Amniotic epithelial cell (primary cell): ENCODE measurements around the gene GLP1R.

Experiments
- DNase-seq: peaks from one replicate; pipeline ENCODE4 v3.0.0-alpha.2; 2010; ENCODE audit warnings: low read depth

Gene GLP1R

DNA sequence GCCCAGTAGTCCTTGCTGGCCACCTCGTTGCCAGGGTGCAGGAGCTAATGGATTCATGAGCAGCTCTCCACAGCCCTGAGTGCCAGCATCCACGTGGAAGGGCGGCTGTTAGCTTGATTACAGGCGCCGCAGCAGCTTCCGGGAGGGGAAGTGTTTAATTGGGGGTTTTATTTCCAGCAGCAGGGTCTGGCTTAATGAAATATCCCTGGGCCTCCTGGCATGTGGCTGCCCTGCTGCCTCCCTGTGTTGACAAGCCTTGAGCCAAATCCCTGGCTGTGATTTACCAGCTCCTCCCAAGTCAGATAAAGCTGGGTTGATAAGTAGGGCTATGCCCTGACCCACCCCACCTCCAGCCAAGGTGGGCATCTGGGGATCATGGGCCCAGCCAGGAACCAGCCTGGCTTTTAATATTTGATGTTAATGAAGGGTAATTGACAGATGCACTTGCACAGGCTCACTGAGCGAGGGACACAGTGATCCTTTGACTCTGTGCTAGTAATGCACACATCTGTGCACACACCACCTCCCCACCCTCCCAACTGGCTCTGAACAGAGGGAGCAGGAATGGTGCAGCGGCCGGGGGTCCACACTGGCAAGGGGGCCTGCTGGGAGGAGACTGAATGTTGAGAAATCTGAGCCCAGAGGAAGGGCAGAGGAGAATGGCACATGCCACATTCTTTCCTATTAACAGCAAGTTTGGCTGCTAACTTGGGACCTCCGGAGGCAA, 13.6 kb downstream of the GLP1R start:
- DNase-seq = no peak

DNA sequence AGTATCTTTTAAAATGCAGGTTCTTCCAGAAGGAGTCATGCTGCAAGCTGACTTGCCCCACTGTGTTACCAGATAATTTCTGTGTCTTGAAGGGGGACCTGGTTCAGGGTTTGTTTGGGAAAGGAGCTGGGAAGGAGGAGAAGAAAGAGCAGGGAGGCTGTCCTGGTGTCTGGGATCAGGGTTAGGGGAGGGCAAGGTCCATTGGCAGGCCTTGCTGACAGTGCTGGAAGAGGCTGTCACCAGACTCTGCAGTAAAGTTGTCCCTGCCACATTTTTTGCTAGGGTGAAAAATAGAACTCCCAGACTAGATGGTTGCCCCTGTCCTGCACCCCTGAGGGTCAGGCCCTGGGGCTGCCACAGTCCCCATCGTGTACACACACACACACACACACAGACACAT, 14.9 kb downstream of the GLP1R start:
- DNase-seq = no peak

DNA sequence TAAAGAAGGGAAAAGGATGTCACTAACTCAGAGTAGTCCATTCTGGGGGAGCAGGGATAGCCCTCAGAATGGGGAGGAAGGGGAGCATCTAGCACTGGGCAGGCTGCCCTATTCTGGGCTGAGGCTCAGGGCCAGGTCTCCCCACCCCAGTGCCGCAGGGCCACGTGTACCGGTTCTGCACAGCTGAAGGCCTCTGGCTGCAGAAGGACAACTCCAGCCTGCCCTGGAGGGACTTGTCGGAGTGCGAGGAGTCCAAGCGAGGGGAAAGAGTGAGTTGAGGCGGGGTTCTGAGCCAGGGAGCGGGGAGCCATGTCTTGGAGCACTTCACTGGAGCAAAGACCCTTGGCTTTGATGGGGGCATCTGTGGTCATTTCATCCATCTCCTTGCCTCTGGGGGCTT, 17.0 kb downstream of the GLP1R start:
- DNase-seq = no peak

DNA sequence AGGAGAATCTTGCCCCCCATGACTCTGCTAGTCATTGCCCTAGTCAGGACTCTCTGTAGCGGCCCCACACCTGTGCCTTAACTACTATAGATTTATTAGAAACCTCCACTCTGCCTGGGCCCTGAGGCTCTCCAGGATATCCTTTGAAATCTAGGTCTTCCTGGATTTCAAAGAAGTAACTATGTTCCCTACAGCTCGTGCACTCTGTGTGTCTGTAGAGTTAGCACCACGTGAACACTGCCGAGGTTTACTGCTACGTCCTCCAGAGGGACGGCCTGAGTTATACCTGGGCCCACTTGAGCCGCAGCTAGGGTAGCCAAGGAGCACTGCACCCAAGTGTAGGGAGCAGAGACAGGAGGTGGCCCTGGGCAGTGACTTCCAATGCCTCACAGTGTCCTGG, 19.8 kb downstream of the GLP1R start:
- DNase-seq = no peak

DNA sequence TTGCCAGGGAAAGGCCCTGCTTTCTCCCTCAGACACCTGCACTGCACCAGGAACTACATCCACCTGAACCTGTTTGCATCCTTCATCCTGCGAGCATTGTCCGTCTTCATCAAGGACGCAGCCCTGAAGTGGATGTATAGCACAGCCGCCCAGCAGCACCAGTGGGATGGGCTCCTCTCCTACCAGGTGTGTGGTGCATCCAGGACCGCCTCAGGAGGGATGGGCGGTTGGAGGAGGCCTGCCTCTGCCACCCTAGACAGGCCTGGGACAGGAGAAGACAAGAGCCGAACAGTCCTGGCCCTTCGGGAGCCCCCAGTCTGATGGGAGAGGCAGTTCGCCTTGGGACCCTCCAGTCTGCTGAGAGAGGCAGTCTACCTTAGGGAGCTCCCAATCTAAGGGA, 24.2 kb downstream of the GLP1R start:
- no peak for DNase-seq

DNA sequence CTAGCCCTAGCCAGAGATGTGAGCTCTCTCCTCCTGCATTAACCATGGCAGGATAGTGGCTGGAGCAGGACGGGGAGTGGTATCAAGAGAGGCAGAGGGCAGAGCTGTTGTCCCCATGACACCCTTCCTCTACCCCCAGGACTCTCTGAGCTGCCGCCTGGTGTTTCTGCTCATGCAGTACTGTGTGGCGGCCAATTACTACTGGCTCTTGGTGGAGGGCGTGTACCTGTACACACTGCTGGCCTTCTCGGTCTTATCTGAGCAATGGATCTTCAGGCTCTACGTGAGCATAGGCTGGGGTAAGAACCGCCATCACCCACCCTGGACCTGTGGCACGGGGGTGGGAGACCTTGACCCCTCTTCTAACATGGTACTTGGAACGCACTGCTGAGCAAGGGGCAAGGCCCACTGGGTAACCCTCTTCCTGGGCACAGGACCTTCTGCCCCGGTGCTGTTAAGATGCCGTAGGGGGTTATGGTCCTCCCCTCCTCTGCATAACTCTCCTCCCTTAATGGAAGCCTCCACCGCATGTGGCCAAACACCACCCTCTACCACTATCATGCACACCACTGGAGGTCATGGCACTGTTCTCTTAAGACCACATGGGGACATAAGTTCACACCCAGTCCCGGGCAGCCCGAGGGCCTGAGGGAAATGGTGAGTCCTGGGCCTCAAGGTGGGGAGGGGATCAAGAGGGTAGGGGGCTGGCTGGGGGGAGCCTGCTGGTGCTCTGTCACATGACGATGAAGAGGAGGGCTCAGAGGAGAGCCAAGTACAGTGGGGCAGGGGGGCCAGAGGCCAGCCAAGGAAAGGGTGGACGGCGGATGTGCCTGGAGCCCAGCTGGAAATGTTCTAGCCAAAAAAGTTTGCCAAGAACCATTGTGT, 25.1 kb downstream of the GLP1R start:
- DNase-seq = no peak

DNA sequence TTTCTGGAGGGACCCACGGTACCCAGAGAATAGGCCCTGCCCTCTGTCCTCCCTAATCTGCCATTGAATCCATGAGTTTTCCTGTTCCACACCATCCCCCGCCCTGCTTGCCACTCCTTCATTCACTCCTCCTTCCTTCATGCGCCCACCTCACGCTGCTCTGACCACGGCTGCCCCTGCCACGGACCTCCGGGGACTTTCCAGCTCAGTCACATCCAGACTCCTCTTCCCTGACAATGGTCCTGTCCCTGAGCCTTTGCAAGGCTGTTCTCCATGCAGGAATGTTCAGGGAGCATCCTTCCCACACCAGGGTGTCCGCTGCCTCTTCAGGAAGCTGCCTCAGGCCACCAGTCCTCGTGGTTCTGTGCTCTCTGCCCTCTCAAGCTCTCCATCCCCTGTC, 25.9 kb downstream of the GLP1R start:
- no peak for DNase-seq

DNA sequence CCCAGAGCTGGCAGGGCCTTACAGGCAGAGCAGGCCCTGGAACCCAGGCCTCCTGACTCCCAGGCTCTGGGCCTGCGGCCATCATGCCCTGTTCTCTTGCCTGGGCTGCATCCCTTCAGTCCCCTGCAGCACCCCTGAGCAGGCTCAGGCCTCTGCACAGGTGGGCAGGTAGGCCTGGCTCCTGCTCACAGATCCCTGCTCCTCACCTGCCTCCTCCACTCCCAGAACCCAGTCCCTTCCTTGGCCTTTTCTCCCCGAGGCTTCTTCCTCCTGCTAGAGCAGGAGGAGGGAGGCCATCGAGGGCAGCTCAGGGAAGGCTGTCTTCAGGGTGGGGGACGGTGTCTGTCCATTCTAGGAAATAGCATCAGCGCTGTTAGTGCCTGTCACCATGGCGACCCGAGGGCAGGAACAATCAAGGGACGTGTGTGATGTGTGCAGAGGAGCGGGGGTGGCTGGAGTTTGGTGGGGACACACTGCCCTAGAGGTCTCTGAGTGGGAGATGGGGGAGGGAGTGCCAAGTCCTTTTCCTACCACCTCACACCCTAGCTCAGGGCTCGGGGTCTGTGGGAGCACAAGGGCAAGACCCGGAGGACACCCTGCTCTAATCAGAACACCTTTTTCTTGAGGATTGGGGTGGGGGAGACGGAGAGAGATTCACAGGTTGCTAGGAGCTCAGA, 26.6 kb downstream of the GLP1R start:
- DNase-seq = no peak

DNA sequence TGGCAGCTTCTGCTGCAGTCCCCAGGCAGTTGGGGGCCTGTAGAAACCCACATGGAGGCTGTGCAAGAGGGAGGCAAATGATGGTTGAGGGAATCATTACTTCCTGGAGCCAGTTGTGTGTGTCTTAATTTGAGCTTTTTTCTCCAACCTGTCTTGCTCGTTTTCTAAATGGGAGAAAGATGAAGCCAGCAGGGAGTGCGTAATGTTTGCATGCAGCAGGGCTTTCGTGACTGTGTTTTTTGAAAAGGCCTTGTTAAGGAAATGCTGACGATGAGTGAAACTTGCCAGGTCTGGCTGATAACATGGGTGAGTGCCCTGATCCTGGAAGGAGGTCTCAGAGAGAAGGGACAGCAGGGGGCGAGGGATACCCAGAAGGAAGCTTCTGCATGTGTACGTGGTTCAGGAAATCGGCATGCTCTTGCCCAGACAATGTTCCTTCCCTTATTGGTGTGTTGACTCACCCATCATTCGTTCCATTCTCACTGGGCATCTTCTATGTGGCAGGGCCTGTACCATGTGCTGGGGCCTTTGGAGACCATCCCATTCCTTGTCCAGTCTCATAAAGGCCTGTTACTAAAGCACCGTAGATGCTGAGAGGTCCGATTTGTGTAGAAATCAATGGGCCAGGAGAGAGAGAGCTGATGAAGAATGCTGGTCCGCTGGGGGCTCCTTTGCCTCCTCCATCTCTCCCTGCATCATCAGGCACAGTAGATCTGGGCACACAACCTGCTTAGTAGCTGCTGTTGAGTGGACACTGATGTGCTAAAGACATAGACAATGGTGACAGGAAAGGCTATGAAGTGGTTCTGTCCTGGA, 27.4 kb downstream of the GLP1R start:
- no peak for DNase-seq

DNA sequence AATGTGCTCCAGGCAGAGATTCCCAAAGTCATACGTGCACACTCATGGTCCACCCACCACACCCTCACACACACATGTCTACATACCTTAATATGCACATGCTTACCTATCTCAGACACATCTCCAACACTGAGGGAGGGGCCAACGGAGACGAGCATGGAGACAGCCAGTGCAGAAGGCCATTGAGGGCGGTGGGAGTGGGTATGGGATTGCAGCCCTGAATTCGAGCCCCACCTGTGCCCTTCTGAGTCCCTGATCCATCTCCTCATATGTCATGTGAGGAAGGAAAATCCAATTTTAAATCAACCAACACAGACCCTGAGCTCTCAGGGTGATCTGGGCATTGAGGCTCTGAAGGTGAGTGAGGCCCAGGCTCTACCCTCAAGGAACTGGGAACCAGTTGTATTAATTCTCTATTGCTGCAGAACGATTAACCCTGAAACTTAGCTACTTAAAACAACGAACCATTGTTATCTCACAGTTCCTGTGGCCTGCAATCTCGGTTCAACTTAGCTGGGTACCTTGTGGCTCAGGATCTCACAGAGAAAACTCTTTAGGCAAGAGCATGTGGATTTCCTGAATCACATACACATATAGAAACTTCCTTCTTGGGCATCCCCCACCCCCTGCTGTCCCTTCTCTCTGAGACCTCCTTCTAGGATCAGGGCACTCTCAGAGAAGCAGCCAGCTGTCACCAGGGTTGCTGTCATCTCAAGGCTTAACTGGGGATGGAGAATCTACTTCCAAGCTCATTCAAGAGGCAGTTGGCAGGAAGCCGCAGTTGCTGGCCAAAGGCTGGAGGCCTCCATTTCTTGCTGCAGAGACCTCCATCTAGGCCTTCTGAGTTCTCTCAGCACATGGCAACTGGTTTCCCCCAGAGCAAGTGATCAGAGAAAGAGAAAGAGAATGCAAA, 28.3 kb downstream of the GLP1R start:
- DNase-seq = no peak

DNA sequence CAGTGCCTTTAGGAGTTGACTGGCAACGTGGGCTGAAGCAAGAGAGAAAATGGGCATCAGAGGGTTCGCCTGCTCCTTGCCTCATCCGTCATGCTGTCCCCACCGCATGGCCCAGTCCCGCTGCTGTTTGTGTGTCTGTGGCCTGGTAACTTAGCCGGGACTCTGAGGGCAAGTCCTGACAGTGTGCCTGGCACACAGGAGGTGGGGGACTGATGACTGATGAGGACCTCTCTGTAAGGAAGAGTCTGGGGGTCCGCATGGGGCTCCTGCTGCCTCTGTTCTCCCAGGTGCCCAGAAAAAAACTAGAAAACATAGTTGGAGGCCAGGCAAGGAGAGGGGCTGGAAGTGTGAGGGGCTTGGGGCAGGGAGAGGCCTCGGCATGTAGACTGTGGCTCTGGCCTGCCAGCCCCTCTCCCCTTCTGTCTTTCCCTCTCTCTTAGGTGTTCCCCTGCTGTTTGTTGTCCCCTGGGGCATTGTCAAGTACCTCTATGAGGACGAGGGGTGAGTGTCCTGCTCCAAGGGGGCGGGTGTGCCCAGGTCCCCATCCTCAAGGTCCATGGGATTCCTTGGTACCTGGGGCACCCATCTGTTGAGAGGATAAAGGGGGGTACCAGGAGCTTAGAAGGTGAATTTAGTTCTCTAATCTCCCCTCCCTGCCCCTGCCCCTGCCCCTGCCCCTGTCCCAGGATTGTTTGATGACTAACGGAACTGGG, 29.5 kb downstream of the GLP1R start:
- DNase-seq = no peak

DNA sequence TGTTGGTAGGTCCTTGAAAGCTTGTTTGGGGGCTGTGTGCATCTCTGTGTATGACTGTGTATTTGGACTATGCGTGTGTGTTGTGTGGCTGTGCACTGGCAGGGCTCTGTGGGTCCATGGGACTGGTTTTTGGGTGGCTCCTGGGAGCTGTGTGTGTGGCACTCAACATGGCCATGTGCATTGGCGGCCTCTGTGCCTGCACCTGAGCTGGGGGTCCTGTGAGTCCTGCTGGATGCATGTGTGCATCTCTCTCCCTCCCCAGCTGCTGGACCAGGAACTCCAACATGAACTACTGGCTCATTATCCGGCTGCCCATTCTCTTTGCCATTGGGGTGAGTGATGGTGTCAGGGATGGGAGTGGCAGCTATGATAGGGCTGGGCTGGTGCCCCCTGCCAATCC, 30.1 kb downstream of the GLP1R start:
- DNase-seq = no peak

DNA sequence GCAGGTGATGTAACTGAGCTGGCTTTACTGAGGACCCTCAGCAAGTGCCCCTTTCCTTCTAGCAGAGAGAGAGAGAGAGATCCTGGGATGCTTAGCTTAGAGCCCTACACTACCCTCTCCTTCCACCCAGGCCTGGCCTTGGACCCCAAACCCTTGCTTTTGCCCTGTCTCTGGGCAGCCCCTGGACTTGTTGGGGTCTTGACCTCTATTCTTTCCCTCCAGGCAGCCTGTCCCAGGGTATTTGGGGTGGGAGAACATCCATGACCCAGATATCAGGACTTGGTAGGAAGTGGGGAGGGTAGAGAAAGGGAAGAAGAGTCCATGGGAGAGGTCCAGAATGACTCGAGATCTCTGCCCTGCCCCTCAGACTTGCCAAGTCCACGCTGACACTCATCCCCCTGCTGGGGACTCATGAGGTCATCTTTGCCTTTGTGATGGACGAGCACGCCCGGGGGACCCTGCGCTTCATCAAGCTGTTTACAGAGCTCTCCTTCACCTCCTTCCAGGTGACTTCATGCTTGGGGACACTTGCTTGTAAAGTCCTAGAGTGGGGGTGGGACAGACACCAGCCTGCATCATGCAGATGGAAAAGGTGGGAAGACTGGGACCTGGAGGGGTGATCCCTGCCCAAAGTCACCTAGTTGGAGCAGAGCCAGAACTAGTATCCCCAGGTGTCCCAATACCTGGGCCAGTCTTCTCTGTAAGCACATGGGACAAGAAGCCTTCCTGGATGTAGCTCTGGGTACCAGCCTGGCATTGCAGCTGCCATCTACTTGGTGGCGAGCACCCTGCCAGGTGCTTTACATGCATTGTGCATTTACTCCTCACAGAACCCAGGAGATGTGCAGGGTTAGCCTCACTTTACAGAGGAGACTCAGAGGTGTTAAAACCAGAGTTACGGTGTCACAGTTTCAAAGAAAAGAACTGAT, 30.9 kb downstream of the GLP1R start:
- no peak for DNase-seq

DNA sequence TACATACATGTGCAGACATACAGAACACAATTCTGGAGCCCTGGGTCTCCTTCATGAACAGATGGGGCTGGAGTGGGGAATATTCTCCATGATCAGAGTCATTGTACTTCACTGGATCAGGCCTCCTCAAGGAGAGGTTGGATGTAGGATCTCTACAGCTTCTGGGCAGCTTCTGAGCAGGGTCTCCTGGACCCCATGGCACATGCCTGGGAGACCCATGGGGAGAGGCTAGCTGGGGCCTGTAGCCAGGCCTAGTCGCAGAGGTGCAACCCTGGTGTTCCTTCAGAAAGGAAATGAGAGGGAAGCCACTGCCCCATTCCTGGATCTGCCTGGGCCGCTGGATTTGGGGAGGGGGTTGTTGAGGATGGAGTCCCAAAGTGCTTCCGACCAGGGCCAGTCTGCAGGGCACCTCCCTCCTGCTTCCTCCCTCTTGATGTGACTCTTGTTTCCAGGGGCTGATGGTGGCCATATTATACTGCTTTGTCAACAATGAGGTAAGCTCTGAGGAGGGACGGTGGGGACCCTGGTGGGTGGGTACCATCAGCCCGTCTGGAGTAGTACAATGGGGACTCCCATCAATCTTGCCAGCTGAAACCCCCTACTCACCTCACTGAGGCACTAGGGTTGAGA, 31.8 kb downstream of the GLP1R start:
- no peak for DNase-seq

DNA sequence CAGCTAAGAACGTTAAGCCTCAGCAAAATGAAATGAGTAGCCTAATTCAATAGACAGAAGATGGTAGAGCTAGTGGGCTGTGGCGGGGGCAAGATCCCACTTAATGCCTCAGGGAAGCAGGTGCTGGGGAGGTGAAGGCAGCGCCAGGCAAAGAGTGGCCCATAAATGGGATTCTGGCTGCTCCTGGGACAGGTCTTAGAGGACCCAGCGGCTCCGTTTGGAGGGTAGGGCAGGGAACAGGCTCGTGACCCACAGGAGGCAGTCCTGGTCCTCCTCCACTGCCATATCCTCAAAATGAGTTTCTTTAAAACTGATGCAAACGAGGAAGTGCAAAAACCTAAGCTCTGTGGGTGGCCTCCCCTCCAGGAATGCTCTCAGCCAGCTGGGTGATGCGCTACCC, 33.7 kb downstream of the GLP1R start:
- no peak for DNase-seq

DNA sequence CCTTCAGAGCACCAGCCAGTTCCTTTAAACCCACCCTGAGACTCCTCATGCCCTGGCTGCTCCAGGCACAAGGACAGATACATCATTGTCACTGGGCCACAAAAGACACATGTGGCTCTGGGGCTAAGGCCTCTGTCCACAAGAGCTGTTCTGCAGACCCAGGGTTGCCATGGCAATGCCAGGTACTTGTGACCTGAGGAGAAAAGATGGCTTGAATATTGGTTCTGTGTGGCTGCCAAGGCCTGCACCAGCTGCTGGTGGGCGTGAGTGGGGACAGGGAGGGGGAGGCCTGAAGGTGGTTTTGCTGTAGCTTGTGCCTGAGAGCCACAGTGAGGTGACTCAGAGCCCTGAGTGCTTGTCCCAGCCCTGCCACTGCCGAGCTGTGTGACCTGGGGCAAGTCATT, 34.7 kb downstream of the GLP1R start:
- DNase-seq = no peak

DNA sequence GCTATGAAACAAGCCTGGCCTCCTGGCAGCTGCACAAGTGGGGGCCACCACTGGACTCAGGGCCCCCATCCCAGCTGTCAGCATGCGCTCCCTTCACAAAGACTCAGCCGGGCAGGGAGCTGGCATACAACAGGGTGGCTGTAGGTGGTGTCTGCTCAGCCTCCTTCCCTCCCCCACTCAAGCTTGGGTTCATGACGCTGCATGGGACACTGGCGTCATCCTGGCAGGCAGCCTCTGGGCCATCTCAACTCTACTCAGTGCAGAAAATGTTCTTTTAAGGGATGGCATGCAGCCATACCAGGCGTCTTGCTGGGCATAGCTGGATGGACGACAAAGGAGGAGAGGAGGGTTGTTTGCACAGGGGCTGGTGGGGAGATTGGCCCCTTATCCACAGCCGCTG, 35.9 kb downstream of the GLP1R start:
- DNase-seq = no peak

DNA sequence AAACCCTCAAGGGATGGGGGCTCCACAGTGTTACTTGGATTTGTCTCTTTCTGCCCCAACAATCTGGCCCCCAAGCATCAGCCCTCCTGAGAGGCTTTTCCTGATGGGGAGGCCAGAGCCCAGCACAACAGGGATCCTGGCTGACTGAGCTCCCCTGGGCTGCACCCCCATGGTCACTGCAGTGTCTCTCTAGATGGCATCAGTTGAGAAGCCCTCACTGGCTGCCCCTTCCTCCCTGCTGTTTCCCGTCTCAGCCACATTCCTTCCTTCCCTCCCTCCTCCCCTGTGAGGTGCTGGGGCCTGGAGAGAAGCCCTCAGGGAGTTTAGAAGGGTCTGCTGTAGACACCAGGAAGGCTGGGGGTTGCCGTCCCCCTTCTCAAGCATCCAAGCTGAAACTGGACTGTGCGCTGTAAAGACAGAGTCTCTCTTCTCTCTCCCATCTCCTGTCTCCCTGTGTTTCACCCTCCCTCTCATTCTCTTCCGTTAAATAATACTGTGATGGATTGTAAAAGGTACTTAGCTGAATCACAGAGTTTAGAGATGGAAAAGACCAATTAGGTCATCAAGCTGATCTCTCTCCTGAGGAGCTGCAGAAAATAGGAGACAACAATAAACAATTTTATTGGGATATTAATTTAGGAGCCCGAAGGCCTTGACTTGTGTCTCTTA, 36.7 kb downstream of the GLP1R start:
- no peak for DNase-seq
